ENCODE measurements around the gene ST14.

Gene ST14

GRCh38 chr11:130136107-130136506 is 23.5 kb upstream of the ST14 start:
- no peak for DNase-seq (ENCODE audit: low read depth)

GRCh38 chr11:130137999-130138398 is 21.6 kb upstream of the ST14 start:
- no peak for DNase-seq (ENCODE audit: low read depth)

- DNase-seq (ENCODE audit: low read depth), result no peak
Observed at GRCh38 chr11:130139401-130139800, 20.2 kb upstream of the ST14 start.

- DNase-seq (ENCODE audit: low read depth), result no peak
Observed at GRCh38 chr11:130141561-130142341, 17.8 kb upstream of the ST14 start.

- no peak for DNase-seq (ENCODE audit: low read depth)
Observed at GRCh38 chr11:130144141-130144540, 15.4 kb upstream of the ST14 start.

- DNase-seq (ENCODE audit: low read depth), result no peak
Observed at GRCh38 chr11:130144861-130145281, 14.7 kb upstream of the ST14 start.

GRCh38 chr11:130145311-130145812 is 14.2 kb upstream of the ST14 start:
- no peak for DNase-seq (ENCODE audit: low read depth)

GRCh38 chr11:130145975-130146776 is 13.4 kb upstream of the ST14 start:
- no peak for DNase-seq (ENCODE audit: low read depth)

GRCh38 chr11:130146796-130147195 is 12.8 kb upstream of the ST14 start:
- no peak for DNase-seq (ENCODE audit: low read depth)

GRCh38 chr11:130148796-130149326 is 10.7 kb upstream of the ST14 start:
- no peak for DNase-seq (ENCODE audit: low read depth)

- no peak for DNase-seq (ENCODE audit: low read depth)
Observed at GRCh38 chr11:130150790-130151189, 8.8 kb upstream of the ST14 start.

- no peak for DNase-seq (ENCODE audit: low read depth)
Observed at GRCh38 chr11:130151196-130151595, 8.4 kb upstream of the ST14 start.

- no peak for DNase-seq (ENCODE audit: low read depth)
Observed at GRCh38 chr11:130156108-130157022, 3.2 kb upstream of the ST14 start.

GRCh38 chr11:130157101-130157500 is 2.5 kb upstream of the ST14 start:
- DNase-seq (ENCODE audit: low read depth), result no peak

GRCh38 chr11:130157840-130158239 is 1.7 kb upstream of the ST14 start:
- DNase-seq (ENCODE audit: low read depth), result no peak

- DNase-seq (ENCODE audit: low read depth), result no peak
Observed at GRCh38 chr11:130159139-130159538, 443 bp upstream of the ST14 start.

- no peak for DNase-seq (ENCODE audit: low read depth)
Observed at GRCh38 chr11:130160498-130161155, 1.0 kb downstream of the ST14 start.

GRCh38 chr11:130161441-130162145 is 2.0 kb downstream of the ST14 start:
- no peak for DNase-seq (ENCODE audit: low read depth)

- DNase-seq (ENCODE audit: low read depth), result no peak
Observed at GRCh38 chr11:130162733-130163132, 3.2 kb downstream of the ST14 start.

- no peak for DNase-seq (ENCODE audit: low read depth)
Observed at GRCh38 chr11:130163346-130164220, 4.0 kb downstream of the ST14 start.

Data from activated T-cell treated with anti-CD3 and anti-CD28 coated beads for 24 hours (primary cell).